ENCODE results near the gene NSG2. TPM values are rescaled to one million over a fixed set of nuclear protein-coding genes. Genes with fewer than 3 reads are reported as not detected.

The NSG2 gene
- total RNA-seq, 1 experiment from 2014 or later = not detected

DNA sequence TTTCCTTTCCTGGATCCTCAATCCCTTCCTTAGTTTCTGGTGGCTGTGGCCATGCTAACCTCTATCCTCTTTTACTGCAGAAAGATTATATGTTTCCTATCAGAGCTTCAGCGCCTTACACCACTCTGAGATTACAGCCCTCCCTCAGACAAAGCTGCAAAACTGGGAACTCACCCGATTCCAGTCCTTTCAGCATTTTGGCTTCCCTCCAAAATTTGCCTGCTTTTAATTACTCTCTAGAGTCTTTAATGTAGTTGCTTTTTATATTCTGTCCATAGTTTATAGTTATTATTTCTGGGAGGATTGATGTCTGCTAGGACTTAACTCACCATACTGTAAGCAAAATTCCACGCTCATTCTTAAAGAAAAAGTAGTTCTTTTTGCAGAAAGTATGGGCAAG, 110.2 kb downstream of the NSG2 start:
- TF ChIP-seq, protein P1, sequence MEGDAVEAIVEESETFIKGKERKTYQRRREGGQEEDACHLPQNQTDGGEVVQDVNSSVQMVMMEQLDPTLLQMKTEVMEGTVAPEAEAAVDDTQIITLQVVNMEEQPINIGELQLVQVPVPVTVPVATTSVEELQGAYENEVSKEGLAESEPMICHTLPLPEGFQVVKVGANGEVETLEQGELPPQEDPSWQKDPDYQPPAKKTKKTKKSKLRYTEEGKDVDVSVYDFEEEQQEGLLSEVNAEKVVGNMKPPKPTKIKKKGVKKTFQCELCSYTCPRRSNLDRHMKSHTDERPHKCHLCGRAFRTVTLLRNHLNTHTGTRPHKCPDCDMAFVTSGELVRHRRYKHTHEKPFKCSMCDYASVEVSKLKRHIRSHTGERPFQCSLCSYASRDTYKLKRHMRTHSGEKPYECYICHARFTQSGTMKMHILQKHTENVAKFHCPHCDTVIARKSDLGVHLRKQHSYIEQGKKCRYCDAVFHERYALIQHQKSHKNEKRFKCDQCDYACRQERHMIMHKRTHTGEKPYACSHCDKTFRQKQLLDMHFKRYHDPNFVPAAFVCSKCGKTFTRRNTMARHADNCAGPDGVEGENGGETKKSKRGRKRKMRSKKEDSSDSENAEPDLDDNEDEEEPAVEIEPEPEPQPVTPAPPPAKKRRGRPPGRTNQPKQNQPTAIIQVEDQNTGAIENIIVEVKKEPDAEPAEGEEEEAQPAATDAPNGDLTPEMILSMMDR (conservative IDR thresholded peaks at IDR 0.05) = no peak
- H3K4me3 Mint-ChIP-seq = no peak overlapping the region

More for the DNA sequence above, 110.2 kb downstream of the NSG2 start:
- Mint-ChIP-seq H3K27me3 (ENCODE audit: low read depth) (peaks cover 59% of the 10 kb centered on the region), H3K9me3 (peaks cover 4 to 9% of the 10 kb centered on the region in 2 experiments; a peak in 2 of 5 replicates), H3K4me1 (peaks cover 4% of the 10 kb centered on the region in 2 experiments; a peak in 2 of 4 replicates), H3K36me3 (ENCODE audit: insufficient read depth in 1 of 3, low read depth in 3 of 3) (peaks cover 0 to 6% (median 0%) of the 10 kb centered on the region in 3 experiments; a peak in 3 of 7 replicates), H3K27ac (no peak overlapping the region)
- Histone ChIP-seq H4K20me1 (ENCODE audit: control insufficient read depth, insufficient read depth, insufficient read length) (no peaks in the 10 kb centered on the region), H2AK5ac (ENCODE audit: insufficient read length, low read length) (no peak overlapping the region), H3K23me2 (ENCODE audit: insufficient read length, low read depth, low read length, poor library complexity, severe bottlenecking) (no peaks in the 10 kb centered on the region), H3K14ac (ENCODE audit: insufficient read depth, low read length) (no peak overlapping the region), H4K5ac (ENCODE audit: insufficient read length, low read depth, low read length) (no peak overlapping the region), H3K18ac (ENCODE audit: insufficient read length, low read depth, low read length) (no peak overlapping the region), H2BK5ac (ENCODE audit: insufficient read length, low read length) (no peak overlapping the region), H3K23ac (ENCODE audit: insufficient read length, low read depth, low read length) (no peak overlapping the region), H2BK12ac (ENCODE audit: insufficient read length, low read depth, low read length) (no peak overlapping the region), H3K4me1 (ENCODE audit: insufficient read depth, low read length) (no peaks in the 10 kb centered on the region), H3T11ph (ENCODE audit: low read length) (no peak overlapping the region), H3K56ac (ENCODE audit: insufficient read length, low read depth, low read length) (no peak overlapping the region), H3K4ac (ENCODE audit: low read depth, low read length) (no peak overlapping the region), H2BK120ac (ENCODE audit: low read depth, low read length, poor library complexity, severe bottlenecking) (no peak overlapping the region), H3K79me1 (ENCODE audit: insufficient read depth, low read depth, low read length, poor library complexity, severe bottlenecking) (no peaks in the 10 kb centered on the region), H3K27ac (ENCODE audit: insufficient read length, low read depth, low read length) (no peak overlapping the region), H4K8ac (replicated peaks; ENCODE audit: insufficient read length, low read depth, low read length) (no peak overlapping the region), H4K91ac (ENCODE audit: insufficient read length, low read depth, low read length) (no peak overlapping the region), H3K4me2 (ENCODE audit: insufficient read depth, insufficient read length, low read length) (no peak overlapping the region), H2AFZ (ENCODE audit: low read length) (no peak overlapping the region), H3K9me3 (ENCODE audit: control insufficient read depth, low read depth, low read length) (no peaks in the 10 kb centered on the region), H3K27me3 (ENCODE audit: insufficient read depth, low read length) (no peaks in the 10 kb centered on the region; the same call in 1 of the 2 replicates), H2BK20ac (ENCODE audit: low read depth, low read length, poor library complexity, severe bottlenecking) (no peak overlapping the region), H2BK15ac (ENCODE audit: low read depth, low read length) (no peak overlapping the region), H3K9ac (ENCODE audit: extremely low read depth, insufficient read length, low read length) (no peak overlapping the region), H3K79me2 (ENCODE audit: insufficient read depth, low read length) (no peaks in the 10 kb centered on the region)
- no peak for DNase-seq
- no CpG with 5 or more reads among the region's 3 CpGs for WGBS (ENCODE audit: extremely low coverage, insufficient read length, low lambda C conversion rate)
